Erythroblast (primary cell): Measurements from ENCODE around the gene C20orf96.
"Not testable (repeated sequence)": the region's sequence is repeated elsewhere in the genome, so short reads cannot be mapped to it uniquely, and the experiment has no call there.

ENCODE experiments used
- DNase-seq, 2 experiments: peaks; one replicate each; lab custom pipeline; 2025; lab: John Stamatoyannopoulos, UW
- GATA1 ChIP-seq: IDR thresholded peaks from 2 replicates; pipeline ENCODE4 v1.6.1; 2011; ENCODE audit warnings: low read depth, mild to moderate bottlenecking, control low read depth, low read length, moderate library complexity
- POLR2A ChIP-seq: IDR thresholded peaks from 2 replicates; pipeline ENCODE4 v1.6.1; 2011; ENCODE audit warnings: mild to moderate bottlenecking, low read length

Gene C20orf96

GRCh38 chr20:258963-259362, 31.6 kb downstream of the C20orf96 start:
- DNase-seq, result peak; percentile 17 to 23

DNA sequence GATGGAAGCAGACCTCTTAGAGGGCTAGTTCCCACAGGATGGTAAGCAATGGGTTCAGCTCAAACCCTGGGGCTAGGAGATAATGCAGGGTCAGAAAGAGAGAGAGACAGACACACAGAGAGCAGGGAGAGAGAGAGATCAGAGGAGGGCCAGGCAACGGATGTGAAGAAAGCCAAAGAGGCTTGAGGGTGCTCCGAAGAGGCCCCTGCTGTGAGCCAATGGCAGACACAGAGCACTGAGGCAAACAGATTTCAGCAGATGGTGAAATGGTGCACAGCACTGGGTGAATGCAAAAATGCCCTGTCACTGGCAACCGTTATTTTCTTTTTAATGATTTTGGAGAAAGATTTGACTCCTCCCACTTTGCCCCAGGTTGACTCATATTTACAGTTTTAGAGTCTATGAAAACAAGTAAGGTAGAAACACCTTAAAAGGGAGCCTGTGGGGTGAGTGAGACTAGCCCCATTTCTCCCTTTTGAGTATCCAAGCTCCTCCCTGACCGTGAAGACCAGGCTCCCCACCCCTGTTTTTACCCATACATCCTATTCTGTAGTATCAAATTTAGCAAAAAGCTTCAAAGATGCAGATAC, 32.2 kb downstream of the C20orf96 start:
- DNase-seq, result no peak
- TF ChIP-seq GATA1, result no peak
- no peak for TF ChIP-seq POLR2A

More at GRCh38 chr20:258963-259362, 31.6 kb downstream of the C20orf96 start:
- TF ChIP-seq POLR2A (no peak), GATA1 (no peak)

DNA sequence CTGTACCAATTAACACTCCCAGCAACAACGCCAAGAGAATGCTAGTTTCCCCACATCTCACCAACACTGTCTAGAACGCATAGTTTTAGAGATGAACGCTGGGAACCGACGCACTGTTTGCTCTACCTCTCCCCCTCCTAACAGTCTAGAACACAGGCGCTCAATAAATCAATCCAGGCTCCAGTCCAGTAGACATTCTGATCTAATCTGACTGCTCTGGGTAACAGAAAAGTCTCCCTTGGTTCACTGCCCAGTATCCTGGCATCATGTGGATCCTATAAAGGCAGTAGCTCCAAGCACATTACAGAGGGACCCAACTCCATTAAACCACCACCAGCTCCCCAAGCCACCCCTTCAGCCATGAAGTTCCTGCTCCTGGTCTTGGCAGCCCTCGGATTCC, 33.1 kb downstream of the C20orf96 start, which contains the start of gene DEFB132:
DEFB132 (plus strand) TSS at position 306 of the 400 bp plus-strand sequence; CDS start at position 361, 55 bp downstream.
- TF ChIP-seq POLR2A (no peak), GATA1 (no peak)
- no peak for DNase-seq

DNA sequence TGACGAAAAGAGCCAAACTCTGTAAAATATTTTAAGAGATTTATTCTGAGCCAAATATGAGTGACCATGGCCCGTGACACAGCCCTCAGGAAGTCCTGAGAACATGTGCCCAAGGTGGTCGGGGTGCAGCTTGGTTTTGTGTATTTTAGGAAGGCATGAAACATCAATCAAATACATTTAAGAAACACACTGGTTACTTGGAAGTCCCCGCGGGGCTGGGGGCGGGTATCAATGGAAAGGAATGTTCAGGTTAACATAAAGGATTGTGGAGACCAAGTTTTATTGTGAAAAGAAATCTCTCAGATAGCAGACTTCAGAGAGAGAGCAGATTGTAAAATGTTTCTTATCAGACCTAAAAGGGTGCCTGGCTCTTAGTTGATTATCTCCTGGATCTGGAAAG, 37.1 kb downstream of the C20orf96 start:
- not testable (repeated sequence) for DNase-seq

GRCh38 chr20:252801-253200, 37.7 kb downstream of the C20orf96 start:
- no peak for DNase-seq
- TF ChIP-seq POLR2A (no peak), GATA1 (no peak)

DNA sequence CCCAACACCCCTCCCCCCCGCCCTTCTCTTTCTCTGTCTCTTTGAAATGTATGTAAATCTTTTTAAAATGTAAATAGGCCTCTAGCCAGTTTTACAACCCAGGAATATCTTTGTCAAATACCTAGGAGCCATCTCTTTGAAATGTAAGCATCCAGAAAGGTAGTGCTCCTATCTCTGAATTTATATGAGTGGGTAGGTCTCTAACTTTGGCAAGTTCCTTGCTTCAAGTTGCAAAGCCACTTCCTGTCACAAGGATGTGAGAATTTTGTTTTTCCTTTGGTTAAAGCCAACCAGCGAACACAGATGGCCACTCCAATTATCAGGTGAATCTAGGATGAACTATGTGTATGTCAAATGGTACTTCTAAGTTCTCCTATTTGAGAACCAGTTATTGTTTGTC, 39.2 kb downstream of the C20orf96 start:
- TF ChIP-seq GATA1 (no peak), POLR2A (no peak)
- no peak for DNase-seq

GRCh38 chr20:242905-243304, 47.6 kb downstream of the C20orf96 start:
- no peak for DNase-seq
- TF ChIP-seq POLR2A (no peak), GATA1 (no peak)

DNA sequence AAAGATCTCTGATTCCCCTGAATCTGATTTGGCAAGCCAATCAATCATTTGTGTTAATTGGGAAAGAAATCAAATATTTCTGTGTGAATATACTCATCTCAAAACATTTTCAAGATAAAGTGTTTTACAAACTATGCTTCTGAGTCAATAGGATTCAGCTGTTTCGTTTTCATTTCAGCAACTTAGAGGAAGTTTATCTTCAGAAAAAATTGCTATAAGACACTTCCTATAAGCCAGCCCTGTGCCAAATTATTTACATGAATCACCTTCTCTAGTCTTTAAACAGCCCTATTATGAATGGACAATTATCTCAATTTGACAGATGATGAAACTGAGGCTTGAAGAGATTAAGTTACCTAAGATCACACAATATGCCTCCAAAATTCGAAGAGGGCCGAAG, 52.6 kb downstream of the C20orf96 start:
- TF ChIP-seq GATA1 (no peak), POLR2A (no peak)
- no peak for DNase-seq

- DNase-seq, result no peak
- TF ChIP-seq POLR2A (no peak), GATA1 (no peak)
These were observed 53.1 kb downstream of the C20orf96 start for GRCh38 chr20:237489-237888.

DNA sequence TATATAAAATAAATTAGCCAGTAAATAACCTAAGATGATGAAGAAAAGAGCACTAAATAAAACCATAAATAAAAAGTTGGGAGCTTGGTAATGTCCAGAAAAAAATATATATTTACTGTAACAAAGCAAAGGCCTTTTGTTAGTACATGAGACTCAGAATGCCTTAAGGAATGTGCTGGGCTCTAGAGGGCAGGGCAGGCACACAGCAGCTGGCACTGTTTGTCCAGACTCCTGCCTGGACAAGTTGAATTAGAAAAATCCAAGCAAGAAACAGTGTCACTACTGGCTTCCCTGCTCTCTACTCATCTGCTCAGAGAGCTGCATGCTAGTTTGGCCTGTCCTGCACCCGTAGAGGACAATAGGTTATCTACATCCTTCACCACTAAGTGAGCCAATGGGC, 54.7 kb downstream of the C20orf96 start:
- TF ChIP-seq GATA1, result no peak
- TF ChIP-seq POLR2A, result no peak
- peak in 1 of 2 experiments; percentile 6 for DNase-seq

DNA sequence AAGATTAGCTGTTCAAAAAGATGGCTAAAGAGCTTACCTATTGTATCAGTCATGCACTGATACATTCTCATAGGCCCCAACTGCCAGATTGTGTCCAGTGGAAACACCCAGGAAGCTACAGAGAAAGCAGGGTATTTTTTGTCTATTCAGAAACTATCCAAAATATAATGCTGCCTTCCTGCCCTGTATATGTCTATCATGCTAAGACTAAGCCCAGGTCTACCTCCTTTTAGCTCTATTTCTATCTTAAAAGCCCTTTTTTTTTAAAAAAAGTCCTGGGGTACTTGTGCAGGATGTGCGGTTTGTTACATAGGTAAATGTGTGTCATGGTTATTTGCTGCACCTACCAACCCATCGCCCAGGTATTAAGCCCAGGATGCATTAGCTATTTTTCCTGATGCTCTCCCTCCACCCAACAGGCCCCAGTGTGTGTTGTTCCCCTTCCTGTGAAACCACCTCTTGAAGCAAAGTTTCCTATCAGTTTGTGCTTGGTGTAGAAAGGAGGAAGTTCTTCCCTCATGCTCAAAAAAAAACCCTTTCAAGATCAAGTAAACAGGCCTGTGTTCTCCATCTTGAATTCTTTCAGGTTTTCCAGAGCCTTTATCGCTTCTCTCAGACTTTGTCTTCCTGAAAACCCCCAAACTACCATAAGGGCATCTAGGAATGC, 63.0 kb downstream of the C20orf96 start:
- DNase-seq, result no peak
- TF ChIP-seq POLR2A (no peak), GATA1 (no peak)

DNA sequence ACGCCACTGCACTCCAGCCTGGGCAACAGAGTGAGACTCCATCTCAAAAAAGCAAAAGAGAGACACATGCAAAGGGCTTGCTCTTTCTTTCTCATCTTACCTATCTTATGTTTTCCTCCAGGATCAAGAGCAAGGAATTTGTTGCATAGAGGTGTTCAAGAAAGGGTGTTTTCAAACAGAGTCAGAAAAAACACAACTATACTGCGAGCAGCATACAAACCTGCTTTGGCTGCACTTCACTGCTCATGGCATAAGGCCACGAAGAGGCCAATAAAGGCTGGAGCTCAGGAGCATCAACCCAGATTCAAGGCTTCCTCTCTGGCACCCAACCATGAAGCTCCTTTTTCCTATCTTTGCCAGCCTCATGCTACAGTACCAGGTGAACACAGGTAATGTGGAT, 63.6 kb downstream of the C20orf96 start, which contains the start of gene DEFB129:
DEFB129 (plus strand) TSS at position 301 of the 400 bp plus-strand sequence; CDS start at position 332, 31 bp downstream.
- no peak for DNase-seq
- no peak for TF ChIP-seq GATA1
- TF ChIP-seq POLR2A, result no peak

- not testable (repeated sequence) for DNase-seq
These were observed 64.7 kb downstream of the C20orf96 start for GRCh38 chr20:225879-226278.

DNA sequence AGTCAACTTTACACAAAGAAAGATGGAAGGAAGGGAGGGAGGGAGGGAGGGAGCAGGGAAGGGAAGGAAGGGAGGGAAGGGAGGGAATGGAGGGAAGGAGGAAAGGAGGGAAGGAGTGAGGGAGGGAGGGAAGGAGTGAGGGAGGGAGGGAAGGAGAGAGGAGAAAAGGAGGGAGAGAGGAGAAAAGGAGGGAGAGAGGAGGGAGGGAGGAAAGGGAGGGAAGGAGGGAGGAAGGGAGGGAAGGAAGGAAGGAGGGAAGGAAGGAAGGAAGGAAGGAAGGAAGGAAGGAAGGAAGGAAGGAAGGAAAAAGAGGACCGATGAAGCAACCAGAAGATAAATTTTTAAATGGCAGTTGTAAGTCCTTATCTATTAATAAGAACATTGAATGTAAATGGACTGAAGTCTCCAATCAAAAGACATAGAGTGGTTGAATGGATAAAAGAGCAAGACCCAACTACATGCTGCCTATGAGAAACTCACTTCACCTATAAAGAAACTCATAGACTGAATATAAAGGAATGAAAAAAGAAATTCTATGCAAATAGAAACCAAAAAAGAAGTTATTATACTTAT, 69.2 kb downstream of the C20orf96 start:
- TF ChIP-seq POLR2A, result no peak
- TF ChIP-seq GATA1, result no peak
- no peak for DNase-seq
